HG02610 (cell line): ENCODE results near the gene POLD4.

Experiments used
- ATAC-seq: cut with Tn5 transposase; IDR thresholded peaks from one replicate; pipeline ENCODE4 v1.9.1; 2021; ENCODE audit warnings: mild to moderate bottlenecking, moderate library complexity; ENCODE audit not compliant: unreplicated experiment

The POLD4 gene

DNA sequence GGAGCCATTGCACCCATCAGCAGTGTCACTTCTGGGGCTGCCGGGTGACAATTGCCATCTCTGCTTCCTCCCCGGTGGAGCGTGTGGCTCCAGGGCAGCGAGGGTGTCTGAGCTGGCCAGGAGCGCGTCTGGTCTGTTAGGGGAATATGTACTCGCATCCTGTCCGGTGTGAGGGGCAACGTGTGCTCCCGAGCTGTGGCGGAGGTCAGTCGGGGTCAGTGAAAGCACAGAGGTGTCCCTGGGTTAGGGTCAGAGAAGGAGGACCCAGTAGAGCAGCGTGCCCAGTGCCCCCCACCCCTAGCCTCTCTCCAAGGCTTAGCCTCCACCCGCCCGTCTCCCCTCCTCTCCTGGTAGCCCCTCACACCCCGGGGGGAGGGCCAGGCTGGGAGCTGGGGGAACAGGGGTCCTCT, 18.6 kb upstream of the POLD4 start:
- ATAC-seq = no peak

GRCh38 chr11:67371189-67371910, 18.0 kb upstream of the POLD4 start:
- ATAC-seq = no peak

DNA sequence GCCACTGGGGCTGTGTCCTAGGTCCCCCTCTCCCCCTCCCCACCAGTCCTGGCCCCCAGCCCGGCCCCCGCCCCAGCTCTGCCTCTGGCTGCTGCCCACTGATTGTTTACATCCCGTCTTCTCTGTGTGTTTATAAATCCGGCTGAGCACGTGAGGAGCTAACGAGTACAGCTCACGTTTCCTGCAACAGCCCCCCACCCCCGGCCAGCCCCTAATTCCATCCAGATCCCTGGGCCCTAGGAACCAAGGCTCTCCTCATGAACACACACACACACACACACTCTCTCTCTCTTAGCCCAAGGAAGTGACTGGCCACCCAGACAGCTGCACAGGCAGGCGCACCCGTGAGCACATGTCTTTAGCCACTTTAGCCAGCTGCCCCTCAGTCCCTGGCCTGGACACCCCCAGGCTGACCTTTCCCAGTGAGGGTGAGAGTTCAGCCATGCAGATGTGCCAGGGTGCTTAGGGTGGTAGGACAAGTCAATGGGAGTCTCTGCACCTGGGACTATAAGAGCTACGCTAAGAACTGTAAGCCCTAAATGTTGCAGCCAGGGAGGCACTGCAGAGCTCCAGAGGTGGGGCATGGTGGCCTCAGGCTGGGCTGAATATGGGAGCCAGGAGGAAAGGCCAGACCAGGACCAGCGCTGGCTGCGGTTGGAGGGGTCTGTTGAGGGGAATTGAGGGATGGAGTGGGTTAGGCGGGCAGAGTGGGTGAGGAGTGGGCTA, 17.2 kb upstream of the POLD4 start:
- no peak for ATAC-seq

DNA sequence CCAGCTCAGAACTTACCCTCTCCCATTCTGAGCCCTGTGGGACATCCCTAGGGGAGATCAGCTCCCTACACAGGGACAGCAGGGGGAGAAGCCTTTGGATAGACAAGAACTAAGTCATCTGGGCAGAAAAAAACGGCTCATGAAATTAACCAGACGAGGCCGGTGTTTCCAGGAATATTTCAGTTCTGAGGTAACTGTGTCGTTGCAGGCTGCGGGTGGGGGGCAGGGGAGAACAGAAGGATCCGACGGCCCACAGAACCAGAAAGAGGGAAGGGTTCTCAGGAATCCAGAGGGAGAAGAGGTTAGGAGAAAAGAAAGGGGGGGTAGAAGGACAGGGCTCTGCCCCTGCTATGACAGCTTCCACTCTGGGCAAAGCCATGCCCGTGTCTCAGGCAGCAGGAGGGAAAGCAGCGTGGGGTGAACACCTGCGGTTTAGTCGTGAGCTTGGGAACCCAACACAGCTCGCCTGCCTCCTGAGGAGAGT, 16.5 kb upstream of the POLD4 start:
- ATAC-seq = no peak

DNA sequence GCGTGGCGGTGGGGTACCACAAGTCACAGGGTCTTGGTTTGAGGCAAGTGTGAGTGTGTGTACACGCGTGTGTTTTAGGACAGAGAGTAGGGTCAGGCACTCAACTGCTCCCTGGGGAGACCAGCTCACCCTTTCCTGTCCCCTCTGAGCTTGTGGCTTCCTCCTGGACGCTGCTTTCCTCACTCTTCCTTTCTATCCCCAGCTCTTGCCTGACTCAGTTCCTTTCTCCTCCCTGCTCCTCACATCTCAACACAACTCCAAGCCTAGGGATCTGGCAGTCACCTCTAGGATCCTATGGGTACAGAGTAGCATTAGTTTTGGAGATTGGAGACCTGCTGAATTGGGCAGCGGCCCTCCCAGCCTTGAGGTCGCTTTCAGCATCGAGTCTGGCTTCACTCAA, 15.9 kb upstream of the POLD4 start:
- no peak for ATAC-seq

DNA sequence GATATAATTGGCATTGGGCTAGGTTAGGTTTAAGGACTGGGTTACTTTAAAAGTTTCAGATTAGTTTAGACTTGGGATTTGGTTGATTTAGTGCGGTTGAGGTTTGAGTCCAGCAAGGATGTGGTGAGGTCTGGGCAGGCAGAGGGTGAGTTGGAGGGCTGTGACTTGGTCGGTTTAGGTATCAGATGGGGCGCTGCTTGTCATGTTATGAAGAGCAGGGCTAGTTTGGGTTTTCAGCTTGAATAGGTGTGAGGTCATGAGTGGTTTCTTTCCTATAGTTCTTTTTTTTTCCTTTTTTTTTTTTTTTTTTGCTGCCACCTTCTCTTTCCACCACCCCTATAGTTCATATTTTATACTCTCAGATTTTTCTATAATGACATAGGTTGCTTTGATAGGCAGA, 15.3 kb upstream of the POLD4 start:
- ATAC-seq = no peak

DNA sequence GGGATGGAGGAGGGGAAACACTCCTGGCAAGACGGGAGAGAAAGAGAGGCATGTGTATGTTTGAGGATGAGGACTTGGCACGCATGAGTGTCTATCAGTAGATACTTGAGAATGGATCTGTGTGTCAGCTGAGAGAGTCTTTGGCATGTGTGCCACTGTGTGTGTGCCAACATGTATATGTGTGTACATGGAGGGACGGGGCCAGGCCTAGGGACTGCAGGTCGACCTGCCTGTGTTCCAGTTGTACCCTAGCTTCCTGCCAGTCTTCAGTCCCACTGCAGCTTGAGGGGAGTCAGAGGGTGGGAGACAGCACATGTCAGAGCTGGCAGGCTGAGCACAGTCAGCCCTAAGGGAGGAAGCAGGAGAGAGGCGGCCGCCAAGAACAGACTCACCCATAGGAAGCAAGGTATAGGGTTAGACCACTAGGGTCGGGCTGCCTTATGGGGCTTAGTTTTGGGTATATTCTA, 14.4 kb upstream of the POLD4 start:
- ATAC-seq = no peak

GRCh38 chr11:67366961-67367760, 13.8 kb upstream of the POLD4 start:
- no peak for ATAC-seq

GRCh38 chr11:67366546-67366945, 13.2 kb upstream of the POLD4 start:
- no peak for ATAC-seq

GRCh38 chr11:67365736-67366444, 12.5 kb upstream of the POLD4 start:
- ATAC-seq = no peak

DNA sequence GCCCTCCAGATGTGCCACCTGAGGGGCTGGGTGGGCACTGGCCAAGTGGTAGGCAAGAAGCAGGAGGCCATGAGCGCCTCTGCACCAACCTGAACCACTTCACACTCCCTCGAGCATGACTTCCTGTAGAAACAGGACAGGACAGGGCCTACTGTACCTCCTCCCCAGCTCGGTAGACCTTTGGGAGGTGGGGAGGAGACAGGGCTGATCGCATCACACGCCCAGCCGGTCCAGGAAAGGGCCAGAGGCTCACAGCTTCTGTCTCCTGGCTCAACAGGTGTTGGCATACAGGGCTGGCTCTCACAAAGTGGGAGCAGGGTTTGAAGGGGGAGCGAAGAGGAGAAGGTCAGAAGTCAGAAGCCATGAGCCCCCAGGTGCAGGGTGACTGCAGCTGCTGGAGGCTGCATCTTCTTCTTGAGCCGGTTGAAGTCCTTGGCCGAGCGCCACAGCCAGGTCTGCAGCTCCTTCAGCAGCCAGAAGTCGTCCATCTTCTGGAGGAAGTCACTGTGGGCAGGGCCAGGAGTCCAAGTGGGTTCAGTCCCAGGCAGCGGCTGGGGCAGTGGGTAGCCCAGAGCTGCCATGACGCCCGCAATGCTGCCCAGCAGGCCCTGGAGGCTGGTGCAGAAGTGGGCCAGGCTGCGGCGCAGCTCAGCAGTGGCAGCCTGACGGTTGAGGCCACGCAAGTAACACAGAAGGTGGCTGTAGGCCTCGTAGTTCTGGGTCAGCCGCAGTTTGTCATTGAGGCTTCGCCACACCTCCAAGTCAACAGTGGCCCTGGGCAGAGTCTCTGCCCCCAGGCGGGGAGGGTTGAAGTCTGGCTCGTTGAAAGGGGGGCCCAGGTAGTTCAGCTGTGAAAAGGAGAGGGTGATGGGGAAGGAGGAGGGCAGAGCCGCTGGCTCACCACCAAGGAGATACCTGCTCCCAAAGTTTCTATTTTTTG, 11.7 kb upstream of the POLD4 start:
- no peak for ATAC-seq

GRCh38 chr11:67364169-67364568, 10.8 kb upstream of the POLD4 start:
- no peak for ATAC-seq

DNA sequence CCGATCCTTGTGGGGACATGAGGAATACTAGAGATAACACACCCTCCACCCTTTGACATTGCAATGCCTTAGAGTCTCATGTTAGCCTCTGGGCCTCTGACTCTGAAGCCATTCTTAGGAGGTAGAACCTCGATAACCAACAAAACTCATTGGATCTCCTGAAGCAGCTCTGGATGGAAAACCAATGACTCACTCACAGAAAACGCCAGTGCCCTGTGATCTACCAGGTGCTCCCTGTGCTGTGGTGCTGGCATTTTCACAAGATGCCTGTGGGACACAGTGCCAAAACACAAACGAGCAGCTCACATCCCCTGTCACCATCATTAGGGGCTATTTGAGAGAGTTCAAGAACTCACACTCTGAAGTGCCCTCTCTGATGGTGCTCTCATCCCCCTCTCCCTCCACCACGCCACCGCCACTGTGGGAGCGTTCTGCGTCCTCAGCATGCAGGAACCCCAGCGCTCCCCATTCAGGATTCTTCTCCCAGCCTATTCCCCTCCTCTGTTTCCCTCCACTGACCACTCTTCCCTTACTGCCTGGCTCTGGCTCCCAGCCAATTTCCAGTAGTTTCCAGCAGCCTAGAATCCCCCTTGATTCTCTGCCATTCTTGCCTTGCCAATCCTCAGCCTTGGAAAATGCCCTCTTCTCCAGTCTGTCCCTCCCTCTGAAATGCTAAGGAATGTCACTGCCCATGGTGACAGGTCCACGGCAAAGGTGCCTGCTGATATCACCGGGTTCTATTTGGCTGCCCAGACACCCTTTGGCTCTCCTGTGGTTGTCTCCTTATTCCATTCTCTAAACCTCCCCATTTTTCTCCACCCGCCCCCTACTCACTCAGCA, 4.7 kb upstream of the POLD4 start:
- ATAC-seq = no peak

DNA sequence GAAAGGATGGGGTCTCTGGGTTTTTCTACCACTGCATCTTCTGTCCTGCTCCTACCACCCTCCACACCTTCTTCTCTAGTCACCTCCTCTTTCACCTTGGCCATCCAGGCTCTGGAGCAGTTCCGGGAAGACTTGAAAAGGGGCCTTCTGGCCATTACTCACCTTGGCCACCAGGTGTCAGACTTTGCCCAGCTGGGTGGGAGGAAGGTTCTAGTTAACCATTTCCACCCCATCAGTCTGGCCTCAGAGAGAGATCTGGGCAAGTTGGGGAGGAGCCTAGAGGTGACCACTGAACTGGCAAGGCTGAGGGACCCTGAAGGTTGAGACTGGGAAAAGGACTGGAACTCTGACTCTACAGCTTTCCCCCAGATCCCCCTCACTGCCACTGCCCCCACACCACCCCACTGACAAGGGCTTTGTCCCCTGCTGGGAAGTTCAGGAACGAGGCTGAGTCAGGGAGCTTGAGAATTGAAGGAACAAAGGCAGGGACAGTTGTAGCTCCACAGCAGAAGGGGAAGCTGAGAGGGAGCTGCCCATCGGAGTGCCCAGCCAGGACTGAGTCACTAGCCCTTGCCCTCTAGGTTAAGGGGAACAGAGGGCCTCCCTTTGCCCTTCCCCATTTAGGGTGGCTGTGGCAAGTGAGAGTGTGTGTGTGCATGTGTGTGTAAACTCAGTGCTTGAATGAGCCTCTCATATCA, 3.7 kb upstream of the POLD4 start:
- ATAC-seq = no peak

GRCh38 chr11:67356387-67356863, 3.1 kb upstream of the POLD4 start:
- no peak for ATAC-seq

DNA sequence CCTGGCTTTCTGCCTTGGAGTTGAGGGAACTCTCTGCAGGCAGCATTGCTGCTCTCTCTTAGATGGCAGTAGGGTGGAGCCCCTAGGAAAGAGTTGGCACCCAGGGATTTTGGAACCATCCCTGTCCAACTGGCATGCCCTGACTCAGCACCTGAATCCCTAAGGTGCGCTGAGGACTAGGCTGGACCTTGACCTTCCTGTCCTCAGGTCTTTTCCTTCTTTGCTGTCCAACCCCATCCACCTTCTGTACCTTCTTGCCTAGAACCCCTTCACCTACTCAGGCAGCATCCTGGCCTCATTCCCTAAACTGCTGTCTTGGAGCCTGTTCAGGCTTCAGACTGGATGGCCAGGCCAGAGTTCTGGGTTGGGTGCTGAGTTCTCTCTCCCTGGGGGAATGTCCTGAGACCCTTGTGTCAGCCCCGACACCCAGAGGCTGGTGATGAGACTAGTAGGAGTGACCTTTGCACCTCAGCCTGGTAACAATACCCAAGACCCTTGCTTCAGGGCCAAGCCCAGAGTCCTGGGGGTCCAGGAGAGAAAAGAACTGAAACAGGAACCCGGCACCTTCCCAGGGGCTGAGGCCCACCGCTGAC, 2.5 kb upstream of the POLD4 start:
- ATAC-seq = no peak

- ATAC-seq = no peak
Observed at GRCh38 chr11:67355023-67355793, 1.9 kb upstream of the POLD4 start.
